ENCODE measurements around the gene TFPT. TPM values are rescaled to one million over a fixed set of nuclear protein-coding genes. Genes with fewer than 3 reads are reported as not detected.
"Not testable (repeated sequence)": the region's sequence is repeated elsewhere in the genome, so short reads cannot be mapped to it uniquely, and the experiment has no call there.

The TFPT gene
- total RNA-seq, 1 donor from 2014 or later = 4.3 TPM

DNA sequence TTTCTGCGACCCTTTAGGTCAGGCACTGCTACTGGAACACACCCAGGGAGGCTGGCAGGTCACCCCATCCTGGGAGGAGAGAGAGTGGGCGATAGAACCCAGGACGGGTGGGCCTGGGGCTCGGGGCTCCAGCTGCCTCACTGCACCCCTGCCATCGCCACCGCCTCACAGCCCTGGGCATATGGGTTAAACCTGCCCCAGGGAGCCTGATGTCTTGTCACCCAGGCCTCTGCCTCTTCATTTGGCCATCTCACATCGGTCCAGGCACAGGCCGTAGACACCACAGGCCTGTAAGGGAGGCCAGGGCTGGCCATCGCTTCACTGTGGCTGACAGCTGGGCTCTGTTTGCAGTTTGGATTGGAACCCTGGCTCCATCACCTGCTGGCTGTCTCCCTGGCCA, 10.3 kb upstream of the TFPT start:
- ATAC-seq = no peak
- DNase-seq (ENCODE audit: low spot score) = no peak

- ATAC-seq = no peak
- DNase-seq (ENCODE audit: low spot score) = no peak
Measured at GRCh38 chr19:54124393-54124792, 8.9 kb upstream of the TFPT start.

- DNase-seq (ENCODE audit: low spot score) = no peak
- ATAC-seq = no peak
Measured at GRCh38 chr19:54123682-54124081, 8.2 kb upstream of the TFPT start.

- DNase-seq (ENCODE audit: low spot score) (no peak), ATAC-seq (no peak)
Measured at GRCh38 chr19:54121259-54121658, 5.8 kb upstream of the TFPT start.

GRCh38 chr19:54114340-54115108, 933 bp downstream of the TFPT start:
- ATAC-seq = peak; percentile 8

GRCh38 chr19:54109651-54110050, 5.8 kb downstream of the TFPT start:
- DNase-seq (ENCODE audit: low spot score) (no peak), ATAC-seq (peak; percentile 16)

More at GRCh38 chr19:54114340-54115108, 933 bp downstream of the TFPT start:
- DNase-seq (ENCODE audit: low spot score) = no peak

DNA sequence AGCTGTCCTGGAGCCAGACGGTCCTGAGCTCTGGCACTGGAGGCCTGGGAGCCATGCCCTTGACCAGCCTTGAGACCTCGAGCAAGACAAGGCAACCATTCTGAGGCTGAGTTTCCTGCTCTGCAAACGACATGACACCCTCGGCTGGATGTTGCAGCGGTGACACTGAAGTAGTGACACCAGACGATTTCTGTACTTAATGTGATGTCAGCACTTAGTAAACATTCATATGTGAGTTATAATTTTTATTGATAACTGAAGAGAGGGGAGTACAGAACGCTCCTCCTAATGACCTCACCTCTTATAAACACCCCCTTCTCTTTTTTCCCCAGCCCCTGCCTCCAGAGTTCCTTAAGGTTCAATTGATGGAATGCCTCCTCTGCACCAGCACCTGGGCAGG, 7.0 kb downstream of the TFPT start:
- DNase-seq (ENCODE audit: low spot score) (no peak), ATAC-seq (no peak)

DNA sequence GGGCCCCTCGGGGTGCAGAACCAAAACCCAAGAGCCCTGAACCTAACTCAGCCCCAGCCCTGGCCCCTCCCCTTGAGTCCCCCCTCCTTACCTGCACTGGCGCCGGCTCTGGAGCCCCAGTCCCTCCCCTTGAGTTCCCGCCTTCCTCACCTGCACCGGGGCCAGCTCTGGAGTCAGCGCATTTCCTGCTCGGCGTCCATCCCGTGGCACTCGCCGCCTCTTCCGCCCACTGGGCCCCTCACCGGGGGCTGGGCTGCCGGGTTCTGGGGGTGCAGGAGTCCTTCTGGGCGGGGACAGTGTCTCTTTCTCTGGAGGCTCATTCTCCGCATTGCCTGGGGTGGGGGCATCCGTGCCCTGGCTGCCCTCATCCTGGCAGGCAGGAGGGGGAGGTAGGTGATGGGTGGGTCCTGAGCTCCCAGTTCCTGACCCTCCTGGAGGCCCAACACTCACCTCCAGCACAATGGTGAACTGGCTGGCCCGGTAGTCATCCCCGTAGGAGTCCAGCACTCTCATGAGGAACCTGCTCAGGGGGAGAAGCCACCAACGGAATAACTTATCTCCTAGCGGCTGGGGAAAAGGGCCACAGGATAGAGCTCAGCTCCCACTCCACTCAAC, 7.5 kb downstream of the TFPT start:
- DNase-seq (ENCODE audit: low spot score) (no peak), ATAC-seq (no peak)

DNA sequence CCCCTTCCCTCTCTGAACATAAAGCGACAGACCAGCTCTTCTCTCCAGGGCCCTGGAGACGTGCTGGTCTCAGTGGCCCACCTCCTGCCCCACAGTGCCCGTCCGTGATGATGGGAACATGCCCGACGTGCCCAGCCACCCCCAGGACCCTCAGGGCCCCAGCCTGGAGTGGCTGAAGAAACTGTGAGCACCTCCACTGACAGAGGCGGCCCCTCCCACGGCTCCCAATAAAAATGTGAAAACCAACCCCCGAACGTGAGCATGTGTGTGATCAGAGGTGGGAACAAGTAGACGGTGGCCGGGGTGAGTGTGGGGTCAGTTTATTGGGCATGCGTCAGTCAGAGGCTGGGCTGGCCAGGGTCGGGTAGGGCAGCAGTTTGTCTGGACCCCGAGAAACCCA, 8.7 kb downstream of the TFPT start:
- no peak for DNase-seq (ENCODE audit: low spot score)

GRCh38 chr19:54105796-54106195, 9.7 kb downstream of the TFPT start:
- no peak for DNase-seq (ENCODE audit: low spot score)
- ATAC-seq = no peak

More for the DNA sequence above, 8.7 kb downstream of the TFPT start:
- ATAC-seq = no peak

GRCh38 chr19:54104998-54105715, 10.3 kb downstream of the TFPT start:
- peak; percentile 38 for DNase-seq (ENCODE audit: low spot score)
- no peak for ATAC-seq

DNA sequence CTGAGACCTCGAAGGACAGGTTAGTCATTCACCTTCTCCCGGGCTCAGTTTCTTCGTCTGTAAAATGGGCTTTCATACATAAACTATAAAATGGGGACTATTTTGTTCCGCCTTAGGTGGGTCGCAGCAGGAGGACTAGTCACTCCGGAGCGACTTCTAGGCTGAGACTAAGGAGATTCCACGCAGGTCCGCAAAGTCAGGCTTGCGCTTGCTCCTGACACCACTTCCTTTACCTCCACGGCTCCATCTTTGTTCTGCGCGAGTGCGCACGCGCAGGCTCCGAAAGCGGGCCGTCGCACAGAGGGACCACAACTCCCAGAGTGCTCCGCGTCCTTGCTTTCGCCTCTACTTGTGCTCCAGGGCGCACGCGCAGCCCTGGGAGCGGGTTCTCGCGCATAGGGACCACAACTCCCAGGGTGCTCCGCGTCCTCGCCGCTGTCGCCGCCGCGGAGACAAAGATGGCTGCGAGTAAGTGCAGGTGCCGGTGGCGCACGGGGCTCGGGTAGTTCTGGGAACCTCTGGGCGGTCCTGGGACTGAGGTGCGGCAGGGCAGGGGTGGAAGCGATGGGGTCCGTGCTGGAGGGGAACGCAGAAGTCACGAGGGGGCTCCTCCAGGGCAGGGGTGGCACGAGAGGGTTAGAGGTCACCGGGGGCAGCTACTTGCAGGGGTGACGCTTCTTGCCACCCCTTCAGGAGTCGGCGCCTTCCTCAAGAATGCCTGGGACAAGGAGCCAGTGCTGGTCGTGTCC, 12.9 kb downstream of the TFPT start, which contains the start of gene NDUFA3:
Gene NDUFA3, plus strand, starts transcription at position 435 of the 749 bp plus-strand sequence. Its CDS starts 24 bp downstream, at position 459.
- DNase-seq (ENCODE audit: low spot score) = peak; percentile 99
- peak; percentile 99 for ATAC-seq

GRCh38 chr19:54100561-54100960, 14.9 kb downstream of the TFPT start, which contains the start of gene OSCAR:
TSS of gene OSCAR (minus strand) at chr19:54100803. CDS start at chr19:54100792, 11 bp downstream.
- DNase-seq (ENCODE audit: low spot score) (no peak), ATAC-seq (no peak)

- not testable (repeated sequence) for ATAC-seq; DNase-seq (ENCODE audit: low spot score)
Measured at GRCh38 chr19:54099903-54100255, 15.6 kb downstream of the TFPT start.

GRCh38 chr19:54099190-54099902, 16.1 kb downstream of the TFPT start:
- DNase-seq (ENCODE audit: low spot score) (no peak), ATAC-seq (no peak)

DNA sequence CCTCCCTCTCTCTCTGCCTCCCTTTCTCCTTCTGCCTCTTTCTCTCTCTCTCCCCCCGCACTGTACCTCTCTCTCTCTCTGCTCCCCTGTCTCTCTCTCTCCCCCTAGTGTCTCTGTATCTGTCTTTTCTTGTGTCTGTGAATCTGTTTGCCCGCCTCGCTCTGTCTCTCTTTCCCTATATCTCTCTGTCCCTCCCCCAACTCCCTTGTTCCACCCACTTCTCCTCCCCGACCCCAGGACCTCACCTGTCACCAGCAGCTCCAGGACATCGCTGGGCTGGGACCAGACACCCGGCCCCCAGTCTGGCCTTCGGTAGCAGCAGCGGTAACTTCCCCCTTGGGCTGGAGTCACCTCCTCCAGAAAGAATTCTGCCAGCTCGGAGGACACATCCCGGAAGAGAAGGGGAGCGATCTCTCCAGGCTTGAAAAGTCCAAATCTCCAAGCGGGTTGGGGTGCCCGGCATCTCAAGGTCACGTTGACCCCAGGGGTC, 18.8 kb downstream of the TFPT start:
- no peak for DNase-seq (ENCODE audit: low spot score)

DNA sequence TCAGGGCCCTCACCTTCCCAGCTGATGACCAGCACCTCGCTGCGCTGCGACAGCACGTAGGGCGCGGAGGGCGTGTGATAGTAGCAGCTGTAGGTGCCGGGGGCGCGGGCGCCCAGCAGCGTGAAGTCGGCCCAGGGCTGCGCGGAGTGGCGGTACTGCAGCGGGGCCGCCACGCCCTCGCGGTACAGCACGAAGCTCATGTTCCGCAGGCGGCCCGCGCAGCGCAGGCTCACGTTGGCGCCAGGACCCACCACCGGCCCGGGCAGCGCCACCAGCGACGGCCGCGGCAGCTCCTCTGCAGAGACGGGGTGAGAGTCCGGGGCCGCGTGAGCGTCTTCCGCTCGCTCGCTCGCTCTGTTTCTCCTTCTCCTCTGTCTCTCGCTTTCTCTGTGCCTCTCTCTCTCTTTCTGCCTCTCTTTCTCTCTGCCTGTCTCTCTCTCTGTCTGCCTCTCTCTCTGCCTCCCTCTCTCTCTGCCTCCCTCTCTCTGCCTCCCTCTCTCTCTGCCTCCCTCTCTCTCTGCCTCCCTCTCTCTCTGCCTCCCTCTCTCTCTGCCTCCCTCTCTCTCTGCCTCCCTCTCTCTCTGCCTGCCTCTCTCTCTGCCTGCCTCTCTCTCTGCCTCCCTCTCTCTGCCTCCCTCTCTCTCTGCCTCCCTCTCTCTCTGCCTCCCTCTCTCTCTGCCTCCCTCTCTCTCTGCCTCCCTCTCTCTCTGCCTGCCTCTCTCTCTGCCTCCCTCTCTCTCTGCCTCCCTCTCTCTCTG, 19.4 kb downstream of the TFPT start:
- peak; percentile 78 for ATAC-seq
- DNase-seq (ENCODE audit: low spot score) = not testable (repeated sequence)

More for the DNA sequence above, 18.8 kb downstream of the TFPT start:
- peak; percentile 33 for ATAC-seq

GRCh38 chr19:54095136-54095858, 20.2 kb downstream of the TFPT start:
- DNase-seq (ENCODE audit: low spot score) (no peak), ATAC-seq (no peak)
